B cell (primary cell): ENCODE results near the gene ZCCHC7. TPM values are rescaled to one million over a fixed set of nuclear protein-coding genes. Genes with fewer than 3 reads are reported as not detected.

Experiments
- ATAC-seq: fragments of 200-7000 bp; cut with Tn5 transposase; one replicate; pipeline ENCODE4 v1.10.0; 2021; ENCODE audit warnings: low read depth, mild to moderate bottlenecking, moderate number of reproducible peaks, moderate library complexity
- CTCF ChIA-PET: fragments of 350-600 bp; sonication (Branson Sonifier 250); formaldehyde crosslinking; loops from one replicate; lab custom pipeline; 2021; ENCODE audit warnings: antibody characterized with exemption, inconsistent platforms; lab: Charles Lee
- POLR2A ChIA-PET: fragments of 350-600 bp; sonication (Branson Sonifier 250); formaldehyde crosslinking; loops from one replicate; lab custom pipeline; 2021; ENCODE audit warnings: antibody characterized with exemption; lab: Charles Lee
- DNase-seq: peaks from one replicate; pipeline ENCODE4 v3.0.0; 2013
- H2AFZ ChIP-seq: 2 replicates; pipeline ENCODE4 v1.6.1; 2012; ENCODE audit warnings: mild to moderate bottlenecking, low read depth, low read length; ENCODE audit not compliant: insufficient read depth, poor library complexity, severe bottlenecking
- H3K27ac ChIP-seq, 2 donors: 1 replicate in 1 of 2; 2 replicates in 1 of 2; pipeline ENCODE4 v1.5.1; 2012 to 2013; ENCODE audit warnings: low read length in 2 of 2, mild to moderate bottlenecking in 2 of 2, moderate library complexity in 1 of 2
- H3K27me3 ChIP-seq, 4 experiments: fragments of 200-600 bp in 1 of 4; sonication (generic) in 1 of 4; replicated peaks in 1 of 4; 1 replicate in 2 of 4; 2 replicates in 2 of 4; pipeline versions ENCODE4 v1.6.1 to v1.7.0; 2013 to 2016; ENCODE audit warnings: low read length in 3 of 4, mild to moderate bottlenecking in 2 of 4, mixed read lengths in 1 of 4, moderate library complexity in 1 of 4; ENCODE audit not compliant: insufficient read depth in 4 of 4, control insufficient read depth in 3 of 4; ENCODE audit errors: control extremely low read depth in 1 of 4
- H3K36me3 ChIP-seq, 2 experiments: replicated peaks in 1 of 2; 1 replicate in 1 of 2; 2 replicates in 1 of 2; pipeline versions ENCODE4 v1.6.1 to v1.7.1; 2013; ENCODE audit warnings: low read length in 1 of 2; ENCODE audit not compliant: insufficient read depth in 2 of 2, control insufficient read depth in 1 of 2; ENCODE audit errors: control extremely low read depth in 1 of 2, extremely low read depth in 1 of 2
- H3K4me1 ChIP-seq, 2 donors: fragments of 200-600 bp in 1 of 2; sonication (generic) in 1 of 2; 1 replicate in 1 of 2; 2 replicates in 1 of 2; pipeline versions ENCODE4 v1.5.1 to v1.6.1; 2013 to 2017; ENCODE audit warnings: low read length in 2 of 2; ENCODE audit not compliant: control insufficient read depth in 2 of 2, insufficient read depth in 2 of 2
- H3K4me2 ChIP-seq: replicated peaks from 2 replicates; pipeline ENCODE3; 2012; ENCODE audit warnings: mild to moderate bottlenecking, low read depth, low read length; ENCODE audit not compliant: poor library complexity, severe bottlenecking
- H3K4me3 ChIP-seq, 5 experiments: fragments of 200-600 bp in 1 of 5; sonication (generic) in 1 of 5; 1 replicate in 3 of 5; 2 replicates in 2 of 5; pipeline versions ENCODE4 v1.5.1 to v1.7.0; 2011 to 2016; ENCODE audit warnings: low read length in 4 of 5, mild to moderate bottlenecking in 4 of 5, low read depth in 2 of 5, control low read depth in 1 of 5, moderate library complexity in 1 of 5; ENCODE audit not compliant: insufficient read depth in 1 of 5; ENCODE audit errors: control extremely low read depth in 1 of 5, extremely low read depth in 1 of 5
- H3K79me2 ChIP-seq: fragments of 200-600 bp; sonication (generic); one replicate; pipeline ENCODE4 v1.6.0; 2016; ENCODE audit warnings: low read length; ENCODE audit not compliant: control insufficient read depth, insufficient read depth
- H3K9ac ChIP-seq: fragments of 200-600 bp; sonication (generic); 2 replicates; pipeline ENCODE4 v1.6.1; 2017; ENCODE audit warnings: mild to moderate bottlenecking, low read length, moderate library complexity
- H3K9me3 ChIP-seq, 3 donors: one replicate each; pipeline versions ENCODE4 v1.6.1 to v1.7.1; 2013; ENCODE audit warnings: low read length in 2 of 3; ENCODE audit not compliant: control insufficient read depth in 2 of 3, insufficient read depth in 1 of 3; ENCODE audit errors: control extremely low read depth in 1 of 3
- H4K20me1 ChIP-seq: 2 replicates; pipeline ENCODE4 v1.6.0; 2012; ENCODE audit warnings: mild to moderate bottlenecking, low read length; ENCODE audit not compliant: insufficient read depth, control insufficient read depth, poor library complexity, severe bottlenecking
- H3K27ac Mint-ChIP-seq: one replicate; pipeline ENCODE4 v1.8.0; 2021; ENCODE audit warnings: mixed read lengths
- H3K27me3 Mint-ChIP-seq: one replicate; pipeline ENCODE4 v1.8.0; 2021; ENCODE audit warnings: mixed read lengths
- H3K4me1 Mint-ChIP-seq: one replicate; pipeline ENCODE4 v1.8.0; 2021; ENCODE audit warnings: mixed read lengths
- H3K4me3 Mint-ChIP-seq: one replicate; pipeline ENCODE4 v1.8.0; 2021; ENCODE audit warnings: mixed read lengths
- H3K9me3 Mint-ChIP-seq: one replicate; pipeline ENCODE4 v1.8.0; 2022; ENCODE audit warnings: mixed read lengths; ENCODE audit not compliant: insufficient read depth
- CTCF ChIP-seq: fragments of 200-600 bp; IDR thresholded peaks from one replicate; pipeline ENCODE4 v1.8.0; 2022; ENCODE audit warnings: antibody characterized with exemption, mild to moderate bottlenecking
- EZH2 ChIP-seq: IDR thresholded peaks from 2 replicates; pipeline ENCODE4 v1.6.1; 2012; ENCODE audit warnings: borderline replicate concordance, low read depth, mild to moderate bottlenecking, moderate library complexity, low read length; ENCODE audit not compliant: insufficient read depth, poor library complexity, severe bottlenecking
- WGBS: methylation state at CpG from one replicate; pipeline ENCODE4 v1.1.5; 2013; ENCODE audit warnings: missing lambda C conversion rate; ENCODE audit not compliant: insufficient coverage; 5-methylcytosine and 5-hydroxymethylcytosine counted together
- intact Hi-C: fragments of 100-400 bp; cut with micrococcal nuclease; formaldehyde crosslinking; loops from one replicate; pipeline ENCODE4 v1.10.0; 2022
- polyA plus RNA-seq: library from polyadenylated mRNA; depleted of rRNA; stranded (reverse); fragments of >200 nt; gene quantifications from 2 replicates; pipeline ENCODE4 v1.2.3, GENCODE V29; 2012
- total RNA-seq, 2 donors: library from RNA; stranded (reverse); fragments of 120-200 nt in 1 of 2; gene quantifications; 1 replicate in 1 of 2; 2 replicates in 1 of 2; pipeline versions ENCODE4 v1.2.3 to v1.2.4, GENCODE V29; 2013 to 2022

Gene ZCCHC7
- total and polyA plus RNA-seq, 2 donors (not counting 1 experiment from before 2014, with no cell fraction given), result 56.3 to 83.5 TPM

GRCh38 chr9:37198039-37198729, 77.8 kb downstream of the ZCCHC7 start:
- H3K27ac ChIP-seq, result peak overlapping the region; percentile 81 to 87
- H3K9me3 Mint-ChIP-seq, result peaks cover 2% of the 10 kb centered on the region

More at GRCh38 chr9:37198039-37198729, 77.8 kb downstream of the ZCCHC7 start:
- POLR2A ChIA-PET, result interaction anchor here (0.5 to 1.3 kb wide), 6 partner anchors 9 to 188 kb away, joined by 3 to 10 read pairs (median 3); partner anchors contain the start of genes PAX5 and ZCCHC7
- ATAC-seq (no peak), DNase-seq (peak; percentile 35)
- intact Hi-C loops, result loop anchor here (5.0 kb wide), 2 partner anchors 76 to 209 kb away; partner anchors contain the start of gene ZCCHC7
- H4K20me1 ChIP-seq, result no peaks in the 10 kb centered on the region
- Mint-ChIP-seq H3K4me3 (peak overlapping the region; percentile 76), H3K4me1 (peaks cover 80% of the 10 kb centered on the region), H3K27ac (peak overlapping the region; percentile 87), H3K27me3 (no peaks in the 10 kb centered on the region)
- peak overlapping the region; percentile 53 for H3K4me2 ChIP-seq
- peak overlapping the region; percentile 16 for H3K9ac ChIP-seq
- peaks cover 80 to 91% of the 10 kb centered on the region in 2 donors for H3K4me1 ChIP-seq
- H3K27me3 ChIP-seq, result no peaks in the 10 kb centered on the region
- CTCF ChIA-PET, result interaction anchor here (1.1 to 1.7 kb wide), 4 partner anchors 11 to 202 kb away, joined by 3 to 6 read pairs (median 3); no protein-coding TSS in a partner anchor
- no peak overlapping the region for H2AFZ ChIP-seq
- peaks cover 0 to 9% (median 0%) of the 10 kb centered on the region in 3 donors for H3K9me3 ChIP-seq
- H3K36me3 ChIP-seq, result peaks cover 3 to 8% of the 10 kb centered on the region in 2 experiments
- TF ChIP-seq CTCF (no peak), EZH2 (no peak)
- peak overlapping the region in 3 of 5 experiments; percentile 11 to 35 (median 32) for H3K4me3 ChIP-seq
- H3K79me2 ChIP-seq, result peaks cover 78% of the 10 kb centered on the region
- 40% methylated on average over 1 of the region's 2 CpGs for WGBS
